Fibroblast of skin of right quadriceps (primary cell): Measurements from ENCODE around the gene AIP.
"Not testable (repeated sequence)": the region's sequence is repeated elsewhere in the genome, so short reads cannot be mapped to it uniquely, and the experiment has no call there.

Experiments used
- DNase-seq: peaks from one replicate; pipeline ENCODE4 v3.0.0-alpha.2; 2013

Gene AIP

GRCh38 chr11:67469508-67469811 lies 13.4 kb upstream of the AIP start:
- no peak for DNase-seq

- DNase-seq: no peak
These were observed 12.4 kb upstream of the AIP start for GRCh38 chr11:67470337-67471002.

- DNase-seq: no peak
These were observed 9.9 kb upstream of the AIP start for GRCh38 chr11:67472882-67473281.

- DNase-seq: not testable (repeated sequence)
These were observed 6.1 kb upstream of the AIP start for GRCh38 chr11:67476692-67477091.

- DNase-seq: not testable (repeated sequence)
These were observed 5.3 kb upstream of the AIP start for GRCh38 chr11:67477344-67478050.

- no peak for DNase-seq
These were observed 475 bp upstream of the AIP start for GRCh38 chr11:67482275-67482826.

- no peak for DNase-seq
These were observed 1.2 kb downstream of the AIP start for GRCh38 chr11:67483831-67484665.

GRCh38 chr11:67484847-67485311 lies 2.1 kb downstream of the AIP start:
- no peak for DNase-seq

GRCh38 chr11:67485873-67486361 lies 3.1 kb downstream of the AIP start:
- DNase-seq: not testable (repeated sequence)

- no peak for DNase-seq
These were observed 3.8 kb downstream of the AIP start for GRCh38 chr11:67486481-67487195.

GRCh38 chr11:67489203-67489884 lies 6.5 kb downstream of the AIP start:
- DNase-seq: no peak

GRCh38 chr11:67489885-67490726 lies 7.3 kb downstream of the AIP start:
- no peak for DNase-seq

- DNase-seq: no peak
These were observed 7.9 kb downstream of the AIP start for GRCh38 chr11:67490727-67491065.

GRCh38 chr11:67491276-67492068 lies 8.6 kb downstream of the AIP start:
- no peak for DNase-seq

- no peak for DNase-seq
These were observed 9.4 kb downstream of the AIP start for GRCh38 chr11:67492069-67492727.

GRCh38 chr11:67492801-67493547 lies 10.1 kb downstream of the AIP start:
- DNase-seq: no peak

GRCh38 chr11:67493548-67494370 lies 10.9 kb downstream of the AIP start:
- DNase-seq: no peak
